HCEC 1CT (cell line): ENCODE measurements around the gene SYNE1.
"Not testable (repeated sequence)": the region's sequence is repeated elsewhere in the genome, so short reads cannot be mapped to it uniquely, and the experiment has no call there.

Source experiments
- DNase-seq: peaks from one replicate; pipeline ENCODE4 v3.0.0-alpha.2; 2017

The SYNE1 gene

DNA sequence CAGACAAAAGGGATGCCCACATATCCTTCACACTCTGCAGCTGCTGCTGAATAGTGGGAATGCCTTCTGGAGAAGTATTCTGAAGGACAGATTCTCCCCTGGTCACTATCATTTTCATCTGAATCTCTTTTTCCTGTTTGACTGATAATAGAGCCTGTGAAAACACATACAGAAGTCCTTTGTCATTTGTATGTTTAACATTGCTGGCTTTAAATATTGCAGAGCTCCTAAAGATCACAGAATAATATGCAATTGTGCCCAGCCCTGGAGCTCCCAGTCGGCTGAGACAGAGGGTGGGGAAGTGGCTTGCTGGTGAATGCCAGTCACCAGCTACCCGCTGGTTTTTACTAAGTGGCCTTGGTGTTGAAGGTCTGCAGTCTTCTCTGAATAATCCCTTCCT is 272.3 kb downstream of the SYNE1 start:
- DNase-seq = no peak

DNA sequence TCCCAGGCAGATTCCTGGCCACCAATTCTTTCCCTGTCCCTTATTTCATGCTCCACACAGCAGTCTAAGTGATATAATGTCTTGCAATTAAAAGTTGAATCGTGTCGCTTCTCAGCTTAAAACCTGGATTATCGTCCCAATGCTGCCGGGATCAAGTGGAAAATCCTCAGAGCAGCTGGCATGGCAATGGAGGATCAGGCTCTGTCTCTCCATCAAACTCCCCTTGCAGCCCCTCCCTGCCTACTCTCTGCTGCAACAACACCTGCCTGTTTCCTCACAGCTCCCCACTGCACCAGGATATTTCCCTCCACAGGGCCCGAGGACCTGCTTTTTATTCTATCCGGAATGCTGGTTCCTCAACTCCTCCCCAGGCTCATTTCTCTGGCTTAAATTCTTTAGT is 277.1 kb downstream of the SYNE1 start:
- DNase-seq = no peak

DNA sequence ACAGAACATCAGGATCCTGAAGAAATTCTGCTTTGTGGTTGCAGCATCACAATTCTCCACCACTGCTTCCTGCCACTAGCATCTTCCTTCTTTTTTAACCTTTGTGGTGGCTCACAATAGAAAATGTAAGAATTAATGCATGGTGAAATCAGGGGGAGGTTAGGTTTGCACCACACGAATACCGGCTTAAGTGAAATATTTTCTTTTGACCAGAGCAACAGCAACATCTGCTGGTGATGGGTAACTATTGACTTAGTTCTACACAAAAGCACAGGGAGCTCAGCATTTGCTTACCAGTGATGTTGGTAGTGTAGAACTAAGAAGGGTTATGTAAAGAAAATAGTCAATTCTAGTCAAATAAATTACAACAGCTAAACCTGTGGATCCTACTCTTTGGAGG is 280.5 kb downstream of the SYNE1 start:
- DNase-seq = peak; percentile 50

DNA sequence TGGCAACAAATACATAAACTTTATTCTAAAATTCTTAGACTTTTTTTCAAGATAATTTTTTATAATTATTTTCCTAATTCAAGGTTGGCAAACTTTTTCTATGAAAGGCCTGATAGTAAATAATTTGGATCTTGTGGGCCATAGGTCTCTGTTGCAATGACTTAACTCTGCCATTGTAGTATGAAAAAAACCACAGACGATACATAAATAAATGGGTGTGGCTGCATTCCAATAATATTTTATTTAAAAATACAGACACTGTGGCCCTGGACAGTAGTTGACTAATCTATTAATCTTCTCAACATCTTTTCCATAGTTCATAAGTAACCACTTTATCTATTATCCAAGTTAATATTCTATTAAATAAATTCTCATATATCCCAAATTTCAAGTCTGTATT is 281.1 kb downstream of the SYNE1 start:
- DNase-seq = peak; percentile 20

DNA sequence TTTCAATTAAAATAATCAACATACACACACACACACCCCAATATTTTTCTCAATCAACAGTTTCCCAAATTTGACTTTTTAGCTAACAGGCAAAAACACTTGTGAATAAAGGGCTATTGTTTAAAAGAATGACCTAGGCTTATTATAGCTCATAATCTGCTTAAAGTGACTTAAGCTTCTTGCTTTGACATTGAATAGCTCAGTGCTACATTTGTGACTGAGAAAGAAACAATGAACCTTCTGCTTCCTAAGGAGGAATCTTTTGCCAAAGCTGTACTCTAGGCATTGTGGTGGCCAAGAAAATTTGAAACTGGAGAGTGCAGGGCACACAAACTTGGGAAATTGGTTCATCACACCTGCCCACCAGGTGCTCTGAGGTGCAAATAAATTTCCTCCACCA is 282.0 kb downstream of the SYNE1 start:
- no peak for DNase-seq

DNA sequence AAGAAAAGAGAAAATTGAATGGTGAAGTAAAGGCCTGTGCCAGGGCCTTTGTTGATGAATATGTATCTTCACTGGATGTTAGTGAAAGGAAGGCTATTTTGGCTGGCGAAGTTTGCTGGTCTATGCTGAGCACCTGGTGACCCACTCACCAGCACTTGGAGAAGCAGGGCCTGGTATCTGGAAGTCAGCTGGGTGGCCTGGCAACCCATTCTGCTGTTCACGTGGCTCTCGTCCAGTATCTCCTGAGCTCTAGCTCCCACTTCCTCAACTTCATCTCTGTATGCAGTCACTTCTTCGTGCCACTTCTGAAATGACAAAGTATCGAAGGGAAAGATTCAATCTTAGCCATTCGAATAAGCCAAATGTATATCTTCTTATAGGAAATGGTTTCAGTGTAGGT is 283.7 kb downstream of the SYNE1 start:
- DNase-seq = no peak

DNA sequence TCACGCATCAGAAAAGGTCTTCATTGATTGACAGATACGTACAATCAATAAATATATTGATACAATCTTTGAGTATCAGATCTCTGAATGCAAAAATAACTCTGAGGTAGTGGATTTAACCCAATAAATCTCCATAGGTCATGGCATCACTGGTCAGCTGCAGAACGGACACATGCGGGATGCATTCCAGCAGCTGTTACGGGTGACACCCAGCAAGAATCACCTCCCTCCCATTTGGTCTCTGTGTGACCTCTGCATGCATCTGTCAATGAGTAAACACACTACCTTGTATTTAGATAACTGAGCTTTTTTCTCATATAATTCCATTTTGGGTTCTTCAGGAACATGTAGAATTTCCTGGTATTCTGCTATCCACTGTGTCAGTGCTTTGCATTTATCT is 285.4 kb downstream of the SYNE1 start:
- no peak for DNase-seq

DNA sequence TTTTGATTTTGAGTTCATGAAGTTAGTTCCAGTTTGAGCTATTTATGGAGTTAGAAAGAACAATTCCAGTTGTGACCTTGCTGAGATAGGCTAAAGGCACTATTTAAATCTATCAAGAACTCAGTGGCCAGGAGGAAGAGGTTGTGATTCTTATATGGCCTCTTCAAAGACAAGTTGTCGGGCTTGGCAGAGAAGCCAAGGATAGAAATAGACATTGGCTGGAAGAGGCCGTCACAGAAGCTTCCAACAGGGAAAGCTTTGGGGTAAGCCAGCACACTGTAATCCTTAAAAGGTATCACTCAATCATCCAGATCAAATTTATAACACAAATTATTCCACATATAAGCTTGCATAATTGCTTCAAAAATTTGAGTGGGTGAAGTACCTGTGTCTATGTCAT is 286.1 kb downstream of the SYNE1 start:
- DNase-seq = no peak

DNA sequence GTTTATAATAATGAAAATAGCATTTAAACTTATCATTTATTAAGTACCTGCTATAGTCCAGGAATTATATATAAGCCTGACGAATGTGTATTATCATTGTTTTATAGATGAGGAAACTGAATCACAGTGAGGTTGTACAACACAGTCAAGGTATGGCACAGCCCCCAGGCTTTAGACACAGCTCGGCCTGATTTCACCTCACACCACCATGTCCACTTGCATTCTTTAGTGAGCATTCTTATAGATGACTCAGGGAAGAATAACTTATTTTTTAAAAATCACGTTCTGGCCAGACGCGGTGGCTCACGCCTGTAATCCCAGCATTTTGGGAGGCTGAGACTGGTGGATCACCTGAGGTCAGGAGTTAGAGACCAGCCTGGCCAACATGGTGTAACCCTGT is 289.0 kb downstream of the SYNE1 start:
- no peak for DNase-seq

DNA sequence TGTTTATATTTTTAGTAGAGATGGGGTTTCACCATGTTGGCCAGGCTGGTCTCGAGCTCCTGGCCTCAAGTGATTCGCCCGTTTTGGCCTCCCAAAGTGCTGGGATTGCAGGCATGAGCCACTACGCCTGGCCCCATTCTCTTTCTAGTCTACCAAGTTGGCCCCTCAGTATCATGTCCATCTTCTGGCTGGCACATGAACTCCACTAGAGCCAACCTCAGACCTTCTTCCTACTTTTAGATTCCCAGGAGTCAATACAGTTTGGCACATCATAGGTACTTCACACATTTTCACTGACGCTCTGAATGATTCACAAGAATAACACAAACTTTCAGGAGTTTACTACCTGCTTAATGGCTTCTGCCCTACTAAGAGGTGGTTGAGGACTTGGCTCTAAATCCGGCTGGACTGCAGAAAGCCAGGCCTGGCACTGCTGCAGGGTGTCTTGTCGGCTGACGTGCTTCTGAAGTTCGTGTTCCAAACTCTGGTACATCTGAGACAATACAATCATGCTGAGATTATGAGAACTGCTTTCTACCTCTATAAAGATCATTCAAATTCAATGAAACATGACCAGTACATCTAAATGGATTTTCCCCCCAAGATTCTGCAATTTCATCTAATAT is 293.3 kb downstream of the SYNE1 start:
- DNase-seq = no peak

DNA sequence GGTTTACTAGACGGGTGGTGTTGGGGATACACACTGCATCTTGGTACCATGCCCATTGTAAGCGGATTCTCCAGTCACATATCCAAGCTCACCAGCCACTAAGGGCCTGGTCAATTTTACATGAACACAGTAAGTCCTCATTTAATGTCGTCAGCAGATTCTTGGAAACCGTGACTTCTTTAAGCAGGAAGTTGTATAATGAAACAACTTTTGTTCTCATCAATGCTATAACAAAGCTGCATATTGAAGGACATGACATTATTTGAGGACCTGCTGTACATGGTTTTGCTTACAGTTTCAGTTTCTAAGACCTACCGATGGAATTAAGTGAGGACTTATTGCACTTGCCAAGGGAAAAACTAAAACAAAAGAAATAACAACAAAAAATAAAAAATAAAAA is 295.6 kb downstream of the SYNE1 start:
- DNase-seq = no peak

DNA sequence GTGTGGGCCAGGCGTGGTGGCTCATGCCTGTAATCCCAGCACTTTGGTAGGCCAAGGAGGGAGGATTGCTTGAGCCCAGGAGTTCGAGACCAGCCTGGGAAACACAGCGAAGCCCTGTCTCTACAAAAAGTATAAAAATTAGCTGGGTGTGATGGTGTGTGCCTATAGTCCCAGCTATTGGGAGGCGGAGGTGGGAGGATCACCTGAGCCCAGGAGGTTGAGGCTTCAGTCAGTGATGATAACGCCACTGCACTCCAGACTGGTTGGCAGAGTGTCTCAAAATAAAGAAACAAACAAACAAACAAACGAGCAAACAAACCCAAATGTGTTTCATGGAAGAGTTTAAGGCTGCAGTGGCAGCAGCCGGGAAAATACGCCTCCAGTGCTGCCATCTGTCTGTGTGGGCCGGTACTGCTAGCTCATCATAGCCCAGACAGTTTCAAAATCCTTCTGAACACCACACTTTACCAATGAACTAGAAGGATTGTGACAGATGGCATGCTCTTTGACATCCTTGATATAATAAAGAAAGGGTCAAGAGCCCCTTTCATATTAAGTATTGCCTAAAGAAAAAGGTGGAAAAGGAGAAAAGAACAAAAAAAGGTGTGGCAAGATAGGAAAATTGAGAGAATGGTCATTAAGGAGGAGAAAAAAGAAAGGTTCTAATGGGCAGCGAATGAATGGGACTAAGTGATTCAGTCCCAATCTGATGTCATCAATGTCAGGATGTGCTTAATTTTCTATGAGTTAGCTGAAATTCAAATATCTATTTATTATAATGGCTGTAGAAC is 298.6 kb downstream of the SYNE1 start:
- peak; percentile 21 for DNase-seq

DNA sequence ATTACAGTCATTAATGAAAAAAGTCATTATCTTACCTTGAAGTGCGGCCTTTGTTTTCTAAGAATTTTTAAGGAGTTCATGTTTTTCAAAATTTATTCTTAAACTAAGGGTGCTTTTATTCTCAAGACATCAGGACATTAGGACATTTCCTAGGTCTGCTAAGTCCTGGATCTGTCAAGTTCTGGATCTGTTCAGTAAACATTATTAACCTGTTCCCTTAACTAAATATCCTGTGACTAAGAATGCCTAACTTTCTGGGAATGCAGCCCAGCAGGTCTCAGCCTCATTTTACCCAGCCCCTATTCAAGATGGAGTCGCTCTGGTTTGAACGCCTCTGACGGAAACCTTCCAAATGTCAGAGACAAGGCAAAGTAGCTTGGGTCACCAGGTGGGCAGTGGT is 302.6 kb downstream of the SYNE1 start:
- DNase-seq = no peak

DNA sequence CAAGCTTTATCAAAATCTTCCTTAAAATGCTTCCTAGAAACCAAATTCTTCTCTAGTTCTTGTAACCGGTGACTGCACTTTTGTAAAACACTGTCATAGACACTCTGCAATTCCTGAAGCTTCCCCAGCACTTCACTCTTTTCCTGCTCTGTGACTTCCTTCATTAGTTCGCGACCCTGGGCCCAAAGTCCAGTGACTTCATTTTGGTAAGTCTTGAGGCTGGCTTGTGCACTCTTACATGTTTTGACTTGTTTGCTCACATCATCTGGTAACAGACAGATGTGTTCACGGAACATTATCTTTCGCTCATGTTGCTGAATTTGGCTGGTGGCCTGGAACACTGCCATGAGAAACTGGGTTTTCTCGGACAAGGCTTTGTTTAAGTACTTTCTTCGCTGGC is 306.2 kb downstream of the SYNE1 start:
- no peak for DNase-seq

DNA sequence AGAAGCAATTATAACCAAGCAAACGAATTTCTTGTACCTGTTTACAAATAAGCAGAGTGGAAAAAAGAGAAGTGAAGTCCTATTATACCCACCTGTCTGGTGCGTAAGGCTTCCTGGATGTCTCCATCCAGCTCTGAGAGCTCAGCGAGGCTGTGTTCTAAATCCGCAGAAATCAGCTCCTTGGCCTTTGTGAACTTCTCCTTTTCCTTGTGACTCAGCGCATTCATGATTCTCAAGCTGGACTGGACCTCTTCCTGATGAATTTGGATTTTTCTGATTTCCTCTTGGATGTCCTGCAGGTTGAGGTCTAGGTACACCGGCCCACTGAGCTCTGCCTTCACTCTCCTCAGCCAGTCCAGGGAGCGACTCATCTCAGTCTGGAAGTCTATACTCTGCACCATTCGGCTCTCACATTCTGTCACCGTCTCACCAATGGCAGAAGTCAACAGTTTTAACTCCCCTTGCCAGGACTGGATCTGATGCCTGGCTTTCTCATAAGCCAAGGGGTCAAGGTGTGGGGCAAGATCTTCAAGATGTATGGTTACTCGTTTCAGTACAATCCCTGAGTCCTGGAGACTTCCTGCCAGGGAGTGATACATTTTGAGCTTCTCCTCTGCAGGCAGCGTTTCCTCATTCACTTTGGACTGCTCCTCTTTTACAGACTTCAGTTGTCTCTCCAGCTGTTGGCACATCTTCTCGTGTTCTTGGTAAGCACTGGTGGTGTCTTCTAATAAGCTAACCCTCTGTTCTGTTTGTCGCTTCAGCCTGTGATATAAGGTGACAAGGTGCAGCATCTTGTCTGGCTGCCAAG is 307.3 kb downstream of the SYNE1 start:
- no peak for DNase-seq

DNA sequence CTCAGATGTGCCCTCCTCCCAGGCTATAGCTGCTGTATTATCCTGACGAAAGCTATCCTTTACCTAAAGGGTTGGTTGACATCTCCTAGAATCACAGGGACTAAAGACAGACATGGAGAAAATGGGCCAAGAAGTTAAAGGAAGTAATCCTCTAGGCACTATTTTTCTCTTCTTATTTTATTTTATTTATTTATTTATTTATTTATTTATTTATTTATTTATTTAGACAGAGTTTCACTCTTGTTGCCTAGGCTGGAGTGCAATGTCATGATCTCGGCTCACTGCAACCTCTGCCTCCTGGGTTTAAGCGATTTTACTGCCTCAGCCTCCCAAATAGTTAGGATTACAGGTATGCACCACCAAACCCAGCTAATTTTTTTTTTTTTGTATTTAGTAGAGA is 309.0 kb downstream of the SYNE1 start:
- DNase-seq = not testable (repeated sequence)

DNA sequence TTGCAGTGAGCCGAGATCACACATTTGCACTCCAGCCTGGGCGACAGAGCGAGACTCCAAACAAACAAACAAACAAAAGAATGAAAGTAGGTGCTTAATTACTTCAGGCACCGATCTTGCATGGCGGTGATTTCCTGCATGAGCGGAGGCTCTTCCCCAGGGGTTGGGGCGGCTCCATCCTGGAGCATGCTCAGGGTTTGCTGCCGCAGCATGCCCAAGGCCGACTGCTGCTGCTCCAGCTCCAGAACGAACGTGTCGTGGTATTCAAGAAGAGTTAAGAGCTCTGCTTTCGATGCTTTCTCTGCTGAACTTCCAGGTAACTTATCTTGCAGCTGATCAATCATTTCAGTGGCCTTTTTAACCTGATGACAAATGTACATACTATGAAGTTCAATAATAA is 313.8 kb downstream of the SYNE1 start:
- no peak for DNase-seq

DNA sequence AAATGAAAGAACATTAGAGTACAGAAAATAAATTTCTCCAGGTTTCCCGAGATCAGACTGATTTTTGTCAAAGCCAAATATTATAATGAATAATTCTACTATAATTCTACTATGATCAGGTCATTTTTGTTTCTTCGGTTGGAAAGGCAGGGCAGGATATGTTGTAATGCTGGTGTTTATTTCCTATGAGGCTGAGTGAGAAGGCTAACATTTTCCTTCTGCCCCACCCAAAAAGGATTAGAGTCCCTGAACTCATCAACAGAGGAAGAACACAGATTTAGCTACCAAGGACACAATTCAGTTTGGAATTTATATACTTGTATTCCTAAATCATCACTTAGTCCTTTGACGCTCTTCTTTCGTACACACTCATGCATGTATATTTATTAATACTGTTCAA is 318.9 kb downstream of the SYNE1 start:
- DNase-seq = peak; percentile 55

DNA sequence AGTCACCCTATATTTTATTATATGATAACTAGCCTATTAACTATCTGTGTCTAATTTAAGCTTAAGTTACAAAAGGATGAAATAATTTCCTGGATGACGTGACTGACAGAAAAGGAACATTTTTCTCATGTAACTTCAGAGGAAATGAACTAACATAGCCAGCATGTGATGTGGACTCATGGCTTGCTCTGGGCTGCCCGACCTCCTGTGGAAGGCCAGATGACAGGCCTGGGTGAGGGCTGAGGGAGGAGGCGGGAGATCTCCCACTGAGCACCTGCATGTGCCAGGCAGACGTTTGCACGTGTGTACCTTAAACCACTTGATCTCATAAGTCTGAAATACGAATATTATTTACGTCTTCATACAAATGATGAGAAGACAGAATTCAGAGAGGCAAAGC is 321.1 kb downstream of the SYNE1 start:
- peak; percentile 87 for DNase-seq

DNA sequence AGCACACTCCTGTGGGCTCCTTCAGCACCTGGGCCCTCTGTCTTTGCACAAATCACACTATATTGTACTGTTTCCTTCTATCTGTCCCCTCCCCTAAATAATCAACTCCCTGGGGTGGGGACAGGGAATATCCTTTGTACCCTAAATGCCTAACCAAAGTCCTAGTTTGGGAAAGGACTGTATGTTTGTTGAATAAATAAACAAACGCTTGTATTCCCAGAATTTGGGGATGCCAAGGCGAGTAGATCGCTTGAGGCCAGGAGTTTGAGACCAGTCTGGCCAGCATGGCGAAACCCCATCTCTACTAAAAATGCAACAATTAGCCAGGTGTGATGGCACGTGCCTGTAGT is 322.7 kb downstream of the SYNE1 start:
- no peak for DNase-seq

DNA sequence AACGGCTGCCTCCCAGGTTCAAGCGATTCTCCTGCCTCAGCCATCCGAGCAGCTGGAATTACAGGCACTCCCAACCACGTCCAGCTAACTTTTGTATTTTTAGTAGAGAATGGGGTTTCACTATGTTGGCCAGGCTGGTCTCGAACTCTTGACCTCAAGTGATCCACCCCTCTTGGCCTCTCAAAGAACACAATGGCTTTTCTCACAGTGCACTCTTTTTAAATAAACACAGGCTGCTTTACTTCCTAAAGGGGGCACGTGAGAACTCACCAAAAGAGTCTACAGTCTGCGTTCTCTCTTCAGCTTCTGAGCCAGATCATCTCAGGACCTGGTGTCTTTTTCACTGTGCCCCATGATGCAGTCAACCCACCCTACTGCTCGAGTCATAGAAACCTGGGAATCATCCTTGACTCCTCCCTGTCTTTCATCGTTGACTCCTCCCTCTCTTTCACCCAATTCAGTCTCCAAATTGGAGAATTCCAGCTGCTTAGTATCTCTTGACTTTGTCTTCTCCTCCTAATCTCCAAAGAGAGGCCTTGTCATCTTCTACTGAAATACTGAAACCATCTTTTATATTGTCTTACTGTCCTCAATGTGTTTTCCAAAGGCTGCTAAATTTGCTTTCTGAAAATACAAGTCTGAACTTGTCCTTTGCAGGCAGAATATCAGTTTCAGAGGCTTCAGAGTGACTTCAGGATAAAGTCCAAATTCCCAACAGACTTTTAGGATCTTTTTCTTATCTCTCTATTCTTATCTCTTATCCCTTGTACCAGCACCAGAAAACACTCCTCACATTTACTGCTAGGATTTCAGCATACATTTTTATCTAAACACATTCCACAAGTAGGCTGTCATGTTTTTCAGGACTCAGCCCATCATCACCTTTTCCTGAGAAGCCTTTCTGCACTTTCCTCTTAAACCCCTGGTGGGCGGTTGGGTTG is 323.4 kb downstream of the SYNE1 start:
- DNase-seq = peak; percentile 68

DNA sequence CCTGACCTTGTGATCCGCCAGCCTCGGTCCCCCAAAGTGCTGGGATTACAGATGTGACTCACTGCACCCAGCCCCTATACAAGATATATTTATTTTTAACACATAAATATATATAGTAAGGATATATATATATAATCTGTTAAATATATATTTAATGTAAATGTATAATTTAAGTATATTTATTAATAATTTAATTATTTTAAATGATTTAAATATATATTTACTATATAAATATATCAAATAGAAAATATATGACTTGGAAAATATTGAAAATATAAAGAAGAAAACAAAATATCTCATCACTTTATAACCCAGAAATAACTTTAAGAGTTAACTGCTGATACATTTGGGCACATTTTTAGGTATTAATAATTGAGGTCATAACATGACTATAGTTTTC is 324.7 kb downstream of the SYNE1 start:
- DNase-seq = no peak

DNA sequence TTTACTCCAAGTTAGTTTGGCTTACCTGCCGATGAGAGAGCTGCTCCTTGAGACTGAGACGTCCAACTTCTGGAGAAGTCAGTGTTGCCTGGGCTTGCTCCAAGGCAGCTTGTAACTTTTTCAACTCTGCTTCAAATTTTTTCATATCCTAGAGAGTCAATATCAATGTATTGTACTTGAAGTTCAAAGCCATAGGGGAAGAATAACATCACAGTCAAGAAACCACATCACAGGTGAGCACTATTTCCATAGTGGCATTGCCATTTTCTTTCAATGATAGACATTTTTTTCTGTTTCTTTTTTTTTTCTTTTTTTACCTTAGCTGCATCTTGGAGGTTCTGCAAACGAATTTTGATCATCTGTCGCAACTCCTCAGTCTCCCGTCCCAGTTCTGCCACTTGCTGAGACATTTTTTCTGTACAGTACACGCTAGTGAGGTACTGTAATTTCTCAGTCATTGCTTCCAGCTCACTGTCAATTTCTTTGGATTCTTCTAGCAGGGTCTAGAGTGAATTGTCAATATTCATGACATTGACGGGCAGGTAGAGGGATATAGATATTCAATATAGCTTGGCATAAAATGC is 326.7 kb downstream of the SYNE1 start:
- no peak for DNase-seq
